ENCODE results near the gene SMPDL3A. TPM values are rescaled to one million over a fixed set of nuclear protein-coding genes. Genes with fewer than 3 reads are reported as not detected.

SMPDL3A gene
- total RNA-seq, 1 experiment from 2014 or later = 0.59 TPM

- H4K91ac ChIP-seq (ENCODE audit: insufficient read length, low read depth, low read length) = no peak overlapping the region
- H3K27me3 Mint-ChIP-seq (ENCODE audit: low read depth) = no peaks in the 10 kb centered on the region
- no peak overlapping the region for H2AK5ac ChIP-seq (ENCODE audit: insufficient read length, low read length)
- no peak overlapping the region for H3K18ac ChIP-seq (ENCODE audit: insufficient read length, low read depth, low read length)
- no peak overlapping the region for H3K4ac ChIP-seq (ENCODE audit: low read depth, low read length)
- H3K79me2 ChIP-seq (ENCODE audit: insufficient read depth, low read length) = no peaks in the 10 kb centered on the region
- no peak overlapping the region for H3T11ph ChIP-seq (ENCODE audit: low read length)
- H3K27ac ChIP-seq (ENCODE audit: insufficient read length, low read depth, low read length) = no peak overlapping the region
- H2BK120ac ChIP-seq (ENCODE audit: low read depth, low read length, poor library complexity, severe bottlenecking) = no peak overlapping the region
- H3K9me3 Mint-ChIP-seq = no peaks in the 10 kb centered on the region
- no peak overlapping the region for H2BK5ac ChIP-seq (ENCODE audit: insufficient read length, low read length)
- peaks cover 6 to 8% of the 10 kb centered on the region in 2 experiments for H3K4me1 Mint-ChIP-seq
- no peaks in the 10 kb centered on the region for H3K9me3 ChIP-seq (ENCODE audit: control insufficient read depth, low read depth, low read length)
- no peak overlapping the region for H2BK20ac ChIP-seq (ENCODE audit: low read depth, low read length, poor library complexity, severe bottlenecking)
- H3K27ac Mint-ChIP-seq = no peak overlapping the region
- no peak for TF ChIP-seq CTCF (conservative IDR thresholded peaks at IDR 0.05)
- no peak overlapping the region for H3K4me2 ChIP-seq (ENCODE audit: insufficient read depth, insufficient read length, low read length)
- no peak overlapping the region for H4K8ac ChIP-seq (replicated peaks; ENCODE audit: insufficient read length, low read depth, low read length)
- no peaks in the 10 kb centered on the region for H3K36me3 Mint-ChIP-seq (ENCODE audit: insufficient read depth in 1 of 3, low read depth in 3 of 3)
- H3K14ac ChIP-seq (ENCODE audit: insufficient read depth, low read length) = no peak overlapping the region
- no peak overlapping the region for H3K56ac ChIP-seq (ENCODE audit: insufficient read length, low read depth, low read length)
- no peaks in the 10 kb centered on the region for H3K4me1 ChIP-seq (ENCODE audit: insufficient read depth, low read length)
- H4K5ac ChIP-seq (ENCODE audit: insufficient read length, low read depth, low read length) = no peak overlapping the region
- no peaks in the 10 kb centered on the region for H3K27me3 ChIP-seq (ENCODE audit: insufficient read depth, low read length)
- H4K20me1 ChIP-seq (ENCODE audit: control insufficient read depth, insufficient read depth, insufficient read length) = no peaks in the 10 kb centered on the region
- H2BK12ac ChIP-seq (ENCODE audit: insufficient read length, low read depth, low read length) = no peak overlapping the region
- DNase-seq = no peak
- no peak overlapping the region for H3K9ac ChIP-seq (ENCODE audit: extremely low read depth, insufficient read length, low read length)
- H3K23ac ChIP-seq (ENCODE audit: insufficient read length, low read depth, low read length) = no peak overlapping the region
- no peaks in the 10 kb centered on the region for H3K79me1 ChIP-seq (ENCODE audit: insufficient read depth, low read depth, low read length, poor library complexity, severe bottlenecking)
- no peaks in the 10 kb centered on the region for H3K23me2 ChIP-seq (ENCODE audit: insufficient read length, low read depth, low read length, poor library complexity, severe bottlenecking)
- no peak overlapping the region for H2AFZ ChIP-seq (ENCODE audit: low read length)
- H2BK15ac ChIP-seq (ENCODE audit: low read depth, low read length) = no peak overlapping the region
- WGBS (ENCODE audit: extremely low coverage, insufficient read length, low lambda C conversion rate) = no CpG with 5 or more reads among the region's 3 CpGs
- no peak overlapping the region for H3K4me3 Mint-ChIP-seq
Measured at GRCh38 chr6:122800906-122801305, 11.8 kb downstream of the SMPDL3A start.
